ENCODE results near the gene HCCS.

The HCCS gene

DNA sequence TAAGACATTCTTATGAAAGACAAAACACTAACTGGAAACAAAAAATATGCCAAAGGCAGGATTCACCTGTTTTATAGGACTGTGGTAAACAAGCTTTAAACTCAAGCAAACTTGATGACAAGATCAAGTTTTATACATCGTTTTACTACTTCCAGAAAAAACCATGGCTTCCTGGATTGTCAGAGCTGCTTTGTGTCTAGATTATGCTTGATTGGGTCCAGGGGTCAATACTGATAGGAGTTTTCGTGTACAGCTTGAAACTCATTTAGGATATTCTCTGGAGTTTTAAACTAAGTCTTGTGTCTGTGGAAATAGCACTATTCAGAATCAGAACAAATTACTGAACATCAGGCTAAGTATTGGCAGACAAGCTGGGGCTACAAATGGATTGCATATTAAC, 13.0 kb downstream of the HCCS start:
- no peak for DNase-seq

DNA sequence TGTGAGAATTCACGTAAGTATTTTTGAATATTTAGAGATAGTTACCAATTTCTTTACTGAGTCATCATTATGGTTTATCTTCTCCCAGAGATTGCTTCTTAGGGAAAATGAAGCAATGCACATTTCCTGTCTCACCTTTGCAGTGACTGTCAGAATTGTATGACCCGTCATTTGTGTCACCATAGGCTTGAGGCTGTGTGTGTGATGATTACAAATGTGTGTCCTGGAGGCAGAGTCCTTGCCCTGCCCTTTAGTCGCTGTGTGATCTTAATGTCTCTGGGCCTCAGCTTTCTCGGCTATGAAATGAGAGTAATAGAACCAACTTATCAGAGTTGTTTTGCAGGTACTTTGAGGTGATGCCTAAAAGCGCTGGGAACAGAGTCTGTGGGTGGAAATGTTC, 13.9 kb downstream of the HCCS start:
- DNase-seq = no peak

DNA sequence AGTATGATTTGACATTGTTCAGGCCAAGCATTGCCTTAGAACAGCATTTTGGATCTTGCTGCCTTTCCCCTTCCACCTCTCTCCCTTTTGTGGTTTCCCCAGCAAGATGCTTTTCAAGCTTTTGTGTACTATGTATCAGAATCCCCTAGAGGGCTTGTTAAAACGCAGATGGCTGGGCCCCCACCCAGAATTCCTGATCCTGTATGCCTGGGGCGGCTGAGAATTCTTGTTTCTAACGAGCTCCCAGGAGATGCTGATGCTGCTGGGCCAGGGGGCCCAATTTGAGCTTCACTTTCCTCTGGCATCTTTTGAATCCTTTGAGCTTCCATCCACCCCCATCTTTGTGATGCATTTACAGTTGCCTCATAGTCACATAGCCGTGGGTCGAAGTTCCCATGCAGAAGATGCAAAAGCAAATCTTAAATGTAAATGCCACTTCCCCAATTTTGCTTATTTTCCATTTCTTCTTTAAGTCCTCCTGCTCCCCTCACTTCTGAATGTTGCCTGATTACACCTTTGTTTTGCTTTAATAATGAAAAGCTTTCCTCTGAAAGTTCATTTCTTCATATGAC, 18.5 kb downstream of the HCCS start:
- peak; percentile 53 for DNase-seq

DNA sequence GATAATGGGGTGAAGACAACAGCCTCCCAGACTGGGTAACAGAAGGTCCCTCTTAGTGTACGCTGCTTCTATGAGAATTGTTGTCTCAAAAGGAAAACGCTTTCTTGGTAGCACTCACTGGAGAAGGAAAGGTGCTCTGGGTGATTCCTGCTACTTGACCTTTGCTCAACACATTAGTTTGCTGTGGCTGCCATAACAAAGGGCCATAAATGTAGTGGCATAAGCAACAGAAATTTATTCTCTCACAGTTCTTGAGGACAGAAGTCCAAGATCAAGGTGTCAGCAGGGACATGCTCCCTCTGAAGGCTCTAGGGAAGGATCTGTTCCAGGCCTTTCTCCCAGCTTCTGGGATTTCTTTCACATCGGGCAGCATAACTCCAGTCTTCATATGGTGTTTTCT, 19.0 kb downstream of the HCCS start:
- no peak for DNase-seq

DNA sequence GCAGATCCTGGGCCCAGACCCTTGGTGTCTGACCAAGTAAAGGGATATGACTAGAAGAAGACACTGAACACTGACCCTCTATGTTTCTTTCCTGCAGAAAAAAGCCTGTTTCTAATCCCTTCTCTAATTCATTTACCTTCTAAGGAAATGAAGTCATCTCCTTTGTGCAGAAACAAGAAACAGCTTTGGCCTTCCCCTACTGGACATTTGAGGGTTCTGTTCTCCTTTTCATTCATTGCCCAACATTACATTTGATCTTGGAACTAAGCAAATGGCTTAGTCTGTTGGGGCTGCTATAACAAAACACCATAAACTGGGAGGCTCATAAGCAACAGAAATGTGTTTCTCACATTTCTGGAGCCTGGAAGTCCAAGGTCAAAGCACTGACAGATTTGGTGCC, 20.0 kb downstream of the HCCS start:
- no peak for DNase-seq

DNA sequence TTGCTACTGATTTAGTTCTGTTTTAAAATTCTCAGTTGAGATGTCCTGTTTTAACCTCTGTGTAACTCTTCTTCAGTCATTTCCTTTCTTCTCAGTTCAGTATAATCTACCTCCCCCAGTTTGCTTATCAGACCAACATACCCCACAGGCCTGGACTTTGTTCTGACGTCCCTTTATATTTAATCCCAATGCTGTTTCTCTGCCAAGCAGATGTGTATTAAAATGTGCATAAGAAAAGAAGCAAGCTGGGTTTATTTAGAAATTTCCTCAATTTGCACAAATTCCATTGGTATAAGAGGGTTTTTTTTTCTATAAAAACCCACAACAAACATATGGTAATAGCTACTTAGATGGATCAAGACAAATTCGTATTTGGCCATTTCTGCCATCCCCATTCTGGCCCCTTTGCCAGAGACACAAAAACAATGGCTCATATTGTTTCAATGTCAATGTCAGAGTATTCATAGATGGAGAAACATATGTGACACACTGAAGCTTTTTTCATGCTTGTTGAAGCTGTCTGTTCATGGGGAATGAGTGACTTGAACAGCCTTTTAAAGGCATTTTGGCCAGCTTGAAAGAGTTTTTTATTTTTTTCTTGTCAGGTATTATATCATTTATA, 24.5 kb downstream of the HCCS start:
- no peak for DNase-seq

DNA sequence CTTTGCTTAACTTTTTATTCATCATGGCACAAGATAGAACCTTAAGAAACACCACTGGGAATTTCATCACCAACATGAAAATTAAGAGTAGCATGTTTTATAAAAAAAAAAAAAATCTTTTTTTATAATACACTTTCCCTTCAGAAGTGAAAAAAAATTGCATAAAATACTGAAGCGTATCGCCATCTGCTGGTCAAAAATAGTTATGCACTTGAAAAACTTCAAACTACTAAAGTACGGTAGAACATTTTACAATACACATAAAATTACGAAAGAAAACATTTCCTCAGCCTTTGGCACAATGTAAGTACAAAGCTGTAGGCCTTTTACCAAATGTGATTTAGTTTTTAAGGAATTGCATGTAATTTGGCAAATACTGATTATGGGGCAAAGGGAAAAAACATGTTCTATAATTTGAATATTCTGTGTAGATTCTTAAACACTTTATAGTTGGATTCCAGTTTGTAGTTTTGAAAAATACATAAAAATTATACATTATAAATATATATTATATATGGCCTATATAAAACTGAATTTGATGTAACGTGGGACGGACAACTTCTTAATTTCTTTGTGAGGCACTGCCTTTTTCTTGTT, 26.5 kb downstream of the HCCS start:
- peak; percentile 41 for DNase-seq

DNA sequence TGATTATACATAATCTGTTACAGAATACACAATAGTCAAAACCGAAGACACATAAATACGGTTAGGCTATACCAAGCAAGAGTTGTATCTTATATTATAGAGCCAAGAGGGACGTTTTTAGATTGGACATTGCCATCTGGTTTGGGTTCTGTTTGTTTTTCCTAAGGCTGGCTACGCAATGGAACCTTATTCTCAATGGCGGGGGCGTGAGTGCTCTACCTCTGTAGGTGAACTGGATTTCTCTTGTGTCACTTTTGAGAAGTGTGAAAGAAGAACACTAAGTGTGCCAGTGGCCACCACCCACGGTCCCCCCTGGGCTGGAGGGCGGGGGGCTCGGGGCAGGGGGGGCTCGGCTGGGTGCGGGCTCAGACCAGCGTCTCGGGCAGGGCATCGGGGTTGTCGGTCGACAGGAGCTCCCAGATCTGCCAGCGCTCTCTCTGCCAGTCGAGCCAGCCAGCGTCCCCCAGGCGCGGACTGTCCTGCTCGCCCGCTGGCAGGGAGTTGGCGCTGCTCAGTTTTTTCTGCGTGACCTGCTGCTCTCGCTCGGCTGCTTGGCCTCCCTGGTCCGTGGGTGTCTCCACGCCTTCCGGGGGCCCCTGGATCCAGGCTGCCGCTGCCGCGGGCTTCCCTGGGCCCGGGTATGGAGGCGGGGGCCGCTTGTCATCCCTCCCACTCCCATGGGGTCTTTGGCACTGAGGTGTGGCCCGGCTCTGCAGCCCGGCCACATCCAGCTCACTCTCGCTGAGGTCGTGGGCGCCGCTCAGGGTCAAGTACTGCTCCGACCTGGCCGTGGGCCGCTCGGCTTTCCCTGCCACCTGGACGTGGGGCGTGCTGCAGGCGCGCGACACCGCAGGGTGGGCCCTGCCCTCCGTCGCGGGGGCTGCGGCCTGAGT, 27.6 kb downstream of the HCCS start:
- no peak for DNase-seq

DNA sequence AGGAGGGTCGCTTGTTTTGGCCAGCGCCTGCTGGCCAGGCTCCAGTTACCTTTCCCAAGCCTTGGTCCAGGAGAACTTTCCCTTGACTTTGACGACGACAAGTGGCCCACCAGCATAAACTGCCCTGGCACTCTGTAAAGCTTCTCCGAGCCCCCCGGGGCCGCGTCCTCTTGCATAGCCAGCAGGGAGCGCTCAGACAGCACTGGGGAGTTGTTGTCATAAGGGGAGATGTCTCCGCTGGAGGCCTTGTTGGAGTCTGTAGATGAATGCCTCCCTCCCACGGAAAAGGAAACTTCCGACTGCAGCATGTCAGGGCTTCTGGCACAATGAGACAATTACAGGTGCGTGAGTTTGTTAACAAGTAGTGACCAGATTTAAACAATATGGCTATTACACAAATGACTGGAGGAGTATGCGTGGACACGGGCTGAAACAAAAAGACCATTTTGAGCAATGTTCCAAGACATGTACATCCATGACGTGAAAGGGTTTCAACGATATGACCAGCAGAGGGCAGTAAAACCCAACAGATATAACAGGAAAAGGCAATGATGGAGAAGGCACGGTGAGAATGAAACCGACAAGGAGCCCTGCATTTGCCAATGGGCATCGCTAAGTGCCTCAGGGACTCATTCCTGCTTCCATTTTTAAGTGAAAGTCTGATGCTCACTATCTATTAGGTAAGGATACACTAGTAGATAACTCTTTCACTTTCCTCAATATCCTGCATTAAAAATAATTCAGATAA, 33.0 kb downstream of the HCCS start:
- peak; percentile 92 for DNase-seq

DNA sequence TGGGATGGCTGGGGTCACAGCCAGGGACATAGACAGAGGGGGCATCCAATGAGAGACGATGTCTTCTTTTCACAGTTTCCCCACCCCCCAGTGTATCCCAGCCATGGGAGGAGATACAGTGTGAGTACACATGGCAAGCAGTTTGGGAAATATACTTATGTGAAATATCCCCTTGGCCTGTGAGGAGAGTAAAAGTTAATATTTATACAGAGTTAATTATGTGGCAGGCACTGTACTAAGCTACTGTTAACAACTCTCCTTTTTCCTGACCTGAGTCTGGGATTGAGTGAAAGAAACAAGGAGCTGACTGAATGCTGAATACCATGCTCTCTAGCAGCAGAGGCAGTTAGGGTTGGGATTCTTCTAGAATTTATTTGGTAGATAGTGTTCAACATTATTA, 35.3 kb downstream of the HCCS start:
- DNase-seq = no peak

DNA sequence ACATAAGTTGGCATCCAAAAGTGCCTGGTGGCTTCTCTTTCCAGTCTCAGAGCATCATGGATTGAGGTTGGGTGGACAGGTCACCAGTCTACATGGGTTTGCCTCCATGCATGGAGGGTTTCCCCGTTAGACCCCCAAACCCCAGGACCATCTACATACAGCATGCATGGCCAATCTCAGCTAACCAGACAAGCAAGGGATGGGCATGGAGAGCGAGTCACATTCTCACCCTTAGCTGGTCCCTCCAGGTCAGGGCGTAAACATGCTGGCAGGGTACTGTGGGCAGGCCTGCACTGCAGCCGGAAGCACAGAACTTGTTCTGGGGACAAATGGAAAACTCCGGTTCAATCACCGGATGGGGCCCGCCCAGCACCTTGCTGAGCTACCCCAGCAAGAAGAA, 37.3 kb downstream of the HCCS start:
- DNase-seq = no peak

DNA sequence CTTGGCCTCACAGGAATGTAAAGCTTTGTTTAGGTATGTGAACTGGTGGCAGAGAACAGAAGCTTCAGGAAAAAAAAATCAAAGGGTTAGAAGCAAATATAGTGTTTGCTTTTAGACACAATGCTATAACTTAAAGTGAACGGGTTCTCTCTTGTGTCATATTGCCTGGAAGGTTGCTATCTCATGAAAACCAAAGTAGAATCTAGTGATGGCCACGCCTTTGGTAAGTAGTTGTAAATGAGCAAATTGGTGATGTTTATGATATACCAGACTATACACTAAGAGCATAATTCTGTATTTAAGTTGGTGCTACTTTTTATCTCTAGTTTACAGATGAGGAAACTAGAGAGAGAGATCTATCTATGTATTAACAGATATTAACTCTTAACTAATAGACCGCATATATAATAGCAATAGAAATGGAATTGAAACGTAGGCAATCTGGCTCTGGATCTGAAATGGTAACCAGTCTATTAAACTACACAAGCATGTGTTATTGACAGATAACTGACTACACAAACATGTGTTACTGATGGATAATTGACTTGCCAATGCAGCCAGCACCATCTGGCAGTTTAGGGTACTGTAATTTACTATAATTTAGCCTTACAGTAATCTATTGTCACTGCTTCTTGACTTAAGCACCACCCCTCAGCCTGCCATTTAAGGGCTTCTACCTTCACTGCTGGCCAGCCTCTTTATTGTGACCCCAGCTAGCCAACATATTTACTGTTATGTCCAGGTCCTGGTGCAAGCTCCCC, 40.8 kb downstream of the HCCS start:
- peak; percentile 94 for DNase-seq

DNA sequence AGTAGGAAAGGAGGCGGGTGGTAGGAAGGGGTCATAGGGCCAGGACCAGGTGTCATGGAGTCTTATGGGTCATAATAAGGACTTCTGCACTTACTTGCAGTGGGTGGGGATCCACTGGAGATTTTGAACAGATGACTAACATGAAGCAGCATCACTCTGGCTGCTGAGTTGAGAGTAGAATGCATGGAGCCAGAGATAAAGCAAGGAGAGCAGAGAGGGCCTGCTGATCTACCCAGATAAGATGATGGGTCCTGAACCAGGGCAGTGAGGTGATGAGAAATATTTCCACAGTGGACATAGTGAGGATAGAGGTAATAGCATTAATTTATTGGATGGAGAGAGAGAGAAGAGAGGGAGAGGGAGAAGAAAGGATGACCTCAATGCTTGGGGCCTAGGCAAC, 48.0 kb downstream of the HCCS start:
- no peak for DNase-seq

DNA sequence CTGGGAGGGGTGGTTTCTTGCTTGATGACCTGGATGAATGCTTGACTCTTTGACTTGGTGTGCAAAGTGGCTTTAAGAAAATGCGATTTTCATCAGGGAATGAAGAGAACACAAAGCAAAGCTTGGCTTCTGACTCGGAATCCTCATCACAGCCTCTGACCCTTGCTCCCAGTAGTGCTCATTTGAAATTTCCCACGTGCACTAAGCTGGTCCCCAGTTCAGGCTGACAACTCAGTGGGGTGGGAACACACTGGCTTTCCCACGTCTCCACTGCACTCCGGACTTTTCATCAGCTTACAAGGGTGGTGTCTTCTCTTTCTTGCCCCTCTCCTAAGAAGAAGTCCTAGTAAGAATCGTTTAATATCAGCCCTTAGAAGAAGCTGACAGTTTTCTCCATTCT, 53.3 kb downstream of the HCCS start:
- no peak for DNase-seq

DNA sequence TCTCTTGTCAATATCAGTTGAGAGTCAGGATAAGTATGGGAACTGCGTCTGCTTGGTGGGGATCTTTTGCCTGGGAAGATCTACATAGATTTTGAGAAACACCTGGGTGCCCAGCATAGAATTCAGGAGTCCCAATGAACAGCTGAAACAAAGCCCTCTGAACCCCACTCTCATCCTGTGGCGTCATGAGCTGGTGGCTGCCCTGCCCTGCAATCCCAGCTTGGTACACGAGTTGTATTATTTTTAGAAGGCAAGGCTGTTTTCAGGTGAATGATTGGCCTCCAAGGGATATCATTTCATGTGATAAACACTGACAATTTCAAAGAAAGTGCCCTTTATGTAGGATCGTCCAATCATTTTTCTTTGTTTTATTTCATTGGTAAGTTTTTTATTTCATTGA, 60.8 kb downstream of the HCCS start:
- DNase-seq = no peak

DNA sequence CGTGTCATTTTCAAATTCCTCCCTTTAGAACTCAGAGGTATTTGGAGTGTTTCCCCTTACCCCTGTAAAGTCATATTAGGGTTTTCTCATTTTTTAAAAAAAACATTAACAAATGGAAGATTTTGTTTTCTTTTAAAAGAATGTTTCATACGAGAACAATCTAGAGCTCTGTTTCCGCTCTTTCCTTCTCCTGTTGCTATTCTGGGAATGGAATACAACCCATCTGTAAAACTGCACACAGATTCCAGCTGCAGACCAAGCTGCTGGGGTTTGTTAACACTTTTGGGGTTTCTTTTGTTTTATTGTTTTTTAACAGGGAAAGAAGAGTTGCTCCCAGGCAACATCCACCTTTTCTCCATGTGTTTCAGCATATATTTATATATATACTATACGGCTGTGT, 61.3 kb downstream of the HCCS start:
- no peak for DNase-seq
